Stomach (tissue), 4 donors: ENCODE measurements around the gene OR5A1.

Source experiments
- CTCF ChIP-seq, 7 experiments: fragments of 450-650 bp in 4 of 7; fragments of 200-600 bp in 3 of 7; sonication (generic) in 3 of 7; IDR thresholded peaks; one replicate each; pipeline ENCODE4 v1.5.1; 2016 to 2019; ENCODE audit warnings: antibody characterized with exemption in 7 of 7, control low read depth in 2 of 7, mild to moderate bottlenecking in 1 of 7
- EP300 ChIP-seq: sonication (generic); formaldehyde crosslinking; IDR thresholded peaks from one replicate; pipeline ENCODE4 v1.6.1; 2017; ENCODE audit warnings: antibody characterized with exemption
- POLR2A ChIP-seq, 4 donors: fragments of 450-650 bp; IDR thresholded peaks; one replicate each; pipeline ENCODE4 v1.6.1; 2016; ENCODE audit warnings: antibody characterized with exemption in 4 of 4, control low read depth in 2 of 4, mild to moderate bottlenecking in 1 of 4, moderate library complexity in 1 of 4
- POLR2AphosphoS5 ChIP-seq, 3 donors: sonication (generic); formaldehyde crosslinking; IDR thresholded peaks; one replicate each; pipeline ENCODE4 v1.6.1; 2016; ENCODE audit warnings: antibody characterized with exemption in 3 of 3

GRCh38 chr11:59394186-59394585, 42.1 kb upstream of the OR5A1 start:
- TF ChIP-seq POLR2A (IDR thresholded peaks at IDR 0.05) (no peak), CTCF (IDR thresholded peaks at IDR 0.05) (no peak), EP300 (no peak), POLR2AphosphoS5 (IDR thresholded peaks at IDR 0.05) (no peak)
